GM23338 (cell line): ENCODE measurements around the gene SH3BP4. TPM values are rescaled to one million over a fixed set of nuclear protein-coding genes. Genes with fewer than 3 reads are reported as not detected.

Experiments
- ATAC-seq: fragments of 200-7000 bp; cut with Tn5 transposase; 3 replicates; pipeline ENCODE4 v1.9.1; 2020
- DNase-seq: peaks from one replicate; pipeline ENCODE4 v3.0.0-alpha.2; 2015; ENCODE audit warnings: low spot score
- H2AFZ ChIP-seq: fragments of 200-600 bp; sonication (generic); 2 replicates; pipeline ENCODE4 v1.8.0; 2016; ENCODE audit warnings: antibody characterized with exemption, mild to moderate bottlenecking, moderate library complexity
- H3F3A ChIP-seq: fragments of 200-600 bp; sonication (generic); replicated peaks from 2 replicates; pipeline ENCODE4 v1.8.0; 2017; ENCODE audit warnings: antibody characterized with exemption, mixed run types, low read depth
- H3K27ac ChIP-seq: fragments of 200-600 bp; sonication (generic); 2 replicates; pipeline ENCODE4 v1.6.1; 2016; ENCODE audit warnings: low read depth
- H3K27me3 ChIP-seq: fragments of 200-600 bp; sonication (generic); 2 replicates; pipeline ENCODE4 v1.8.0; 2016; ENCODE audit warnings: mild to moderate bottlenecking, mixed run types, moderate library complexity; ENCODE audit not compliant: insufficient read depth
- H3K36me3 ChIP-seq: fragments of 200-600 bp; sonication (generic); 2 replicates; pipeline ENCODE4 v1.8.0; 2016; ENCODE audit warnings: mild to moderate bottlenecking; ENCODE audit not compliant: insufficient read depth
- H3K4me1 ChIP-seq: fragments of 200-600 bp; sonication (generic); 2 replicates; pipeline ENCODE4 v1.8.0; 2016; ENCODE audit warnings: mild to moderate bottlenecking, moderate library complexity; ENCODE audit not compliant: insufficient read depth
- H3K4me2 ChIP-seq: fragments of 200-600 bp; sonication (generic); 2 replicates; pipeline ENCODE4 v1.7.1; 2017; ENCODE audit warnings: mixed run types
- H3K4me3 ChIP-seq: fragments of 200-600 bp; sonication (generic); 2 replicates; pipeline ENCODE4 v1.6.1; 2016; ENCODE audit warnings: mixed run types
- H3K79me2 ChIP-seq: fragments of 200-600 bp; sonication (generic); replicated peaks from 2 replicates; pipeline ENCODE4 v1.8.0; 2017; ENCODE audit warnings: mild to moderate bottlenecking; ENCODE audit not compliant: insufficient read depth
- H3K9me2 ChIP-seq: fragments of 200-600 bp; sonication (generic); 2 replicates; pipeline ENCODE4 v1.8.0; 2017; ENCODE audit not compliant: insufficient read depth
- H4K20me1 ChIP-seq: fragments of 200-600 bp; sonication (generic); replicated peaks from 2 replicates; pipeline ENCODE4 v1.8.0; 2017; ENCODE audit warnings: mild to moderate bottlenecking; ENCODE audit not compliant: insufficient read depth
- H3K27ac Mint-ChIP-seq: 2 replicates; pipeline ENCODE4 v1.8.0; 2020; ENCODE audit warnings: inconsistent platforms, mild to moderate bottlenecking, moderate library complexity, mixed read lengths
- H3K27me3 Mint-ChIP-seq: 3 replicates; pipeline ENCODE4 v1.8.0; 2022; ENCODE audit warnings: low read depth, mild to moderate bottlenecking, moderate library complexity, mixed read lengths, inconsistent platforms; ENCODE audit not compliant: insufficient read depth, poor library complexity
- H3K36me3 Mint-ChIP-seq: 3 replicates; pipeline ENCODE4 v1.8.0; 2021; ENCODE audit warnings: low read depth, mild to moderate bottlenecking, inconsistent platforms, moderate library complexity, mixed read lengths
- H3K4me1 Mint-ChIP-seq: 3 replicates; pipeline ENCODE4 v1.8.0; 2020; ENCODE audit warnings: mild to moderate bottlenecking, inconsistent platforms, mixed read lengths
- H3K4me3 Mint-ChIP-seq: 3 replicates; pipeline ENCODE4 v1.8.0; 2021; ENCODE audit warnings: moderate library complexity, mild to moderate bottlenecking, inconsistent platforms, mixed read lengths
- H3K9me3 Mint-ChIP-seq: 3 replicates; pipeline ENCODE4 v1.8.0; 2020; ENCODE audit warnings: moderate library complexity, mild to moderate bottlenecking, inconsistent platforms, mixed read lengths
- CREB1 ChIP-seq: fragments of 250-450 bp; sonication (Bioruptor Pico); IDR thresholded peaks from 2 replicates; pipeline ENCODE4 v1.5.0; 2020; ENCODE audit warnings: low read depth, mild to moderate bottlenecking, moderate library complexity
- EZH2 ChIP-seq: fragments of 200-600 bp; sonication (generic); IDR thresholded peaks from one replicate; pipeline ENCODE4 v1.8.0; 2017; ENCODE audit warnings: antibody characterized with exemption, mild to moderate bottlenecking, low read depth; ENCODE audit not compliant: unreplicated experiment
- EZH2phosphoT487 ChIP-seq: fragments of 200-600 bp; sonication (generic); IDR thresholded peaks from one replicate; pipeline ENCODE4 v1.8.1; 2018; ENCODE audit warnings: antibody characterized with exemption; ENCODE audit not compliant: unreplicated experiment
- JUNB ChIP-seq: IDR thresholded peaks from one replicate; pipeline ENCODE4 v1.6.1; 2016; ENCODE audit warnings: antibody characterized with exemption; ENCODE audit not compliant: unreplicated experiment
- NANOG ChIP-seq: IDR thresholded peaks from 2 replicates; pipeline ENCODE4 v1.6.1; 2016; ENCODE audit warnings: antibody characterized with exemption, borderline replicate concordance
- POLR2AphosphoS5 ChIP-seq: IDR thresholded peaks from 2 replicates; pipeline ENCODE4 v1.6.1; 2016; ENCODE audit warnings: antibody characterized with exemption, low read depth
- STAT1 ChIP-seq: IDR thresholded peaks from one replicate; pipeline ENCODE4 v1.6.1; 2016; ENCODE audit warnings: antibody characterized with exemption; ENCODE audit not compliant: unreplicated experiment
- ZNF114 ChIP-seq: fragments of 250-450 bp; sonication (Bioruptor Pico); IDR thresholded peaks from 2 replicates; pipeline ENCODE4 v1.5.0; 2020; ENCODE audit warnings: mild to moderate bottlenecking, moderate library complexity
- ZNF331 ChIP-seq: fragments of 250-450 bp; sonication (Bioruptor Pico); IDR thresholded peaks from 2 replicates; pipeline ENCODE4 v1.5.0; 2020; ENCODE audit warnings: low read depth, mild to moderate bottlenecking, moderate library complexity
- polyA plus RNA-seq: library from polyadenylated mRNA; unstranded; fragments of >200 nt; fragmentation: Nextera tagmentation; extraction: Ambion mirVana; gene quantifications from 2 replicates; pipeline ENCODE4 v1.2.1, GENCODE V29; 2016
- total RNA-seq: library from RNA; depleted of rRNA; stranded (reverse); fragments of >200 nt; shearing (Covaris generic); gene quantifications from 2 replicates; pipeline ENCODE4 v1.2.3, GENCODE V29; 2014
- TF ChIP-seq, protein P1 (sequence below), 2 experiments: fragments of 200-600 bp in 1 of 2; sonication (generic) in 1 of 2; conservative IDR thresholded peaks; 2 replicates each; pipeline versions ENCODE4 v1.5.1 to v1.6.1; 2016 to 2017; ENCODE audit warnings: antibody characterized with exemption in 2 of 2, low read depth in 2 of 2, mild to moderate bottlenecking in 2 of 2, moderate library complexity in 1 of 2
- TF ChIP-seq, protein P2 (sequence below): IDR thresholded peaks from one replicate; pipeline ENCODE4 v1.6.1; 2018; ENCODE audit warnings: antibody characterized with exemption; ENCODE audit not compliant: unreplicated experiment
- TF ChIP-seq, protein P3 (sequence below): fragments of 250-450 bp; sonication (Bioruptor Pico); IDR thresholded peaks from 2 replicates; pipeline ENCODE4 v1.5.0; 2020; ENCODE audit warnings: mild to moderate bottlenecking, moderate library complexity
- TF ChIP-seq, protein P4 (sequence below): IDR thresholded peaks from 2 replicates; pipeline ENCODE4 v1.6.1; 2016; ENCODE audit warnings: antibody characterized with exemption

The SH3BP4 gene
- total and polyA plus RNA-seq, 2 experiments from 2014 or later, result 15.6 to 50.9 TPM

DNA sequence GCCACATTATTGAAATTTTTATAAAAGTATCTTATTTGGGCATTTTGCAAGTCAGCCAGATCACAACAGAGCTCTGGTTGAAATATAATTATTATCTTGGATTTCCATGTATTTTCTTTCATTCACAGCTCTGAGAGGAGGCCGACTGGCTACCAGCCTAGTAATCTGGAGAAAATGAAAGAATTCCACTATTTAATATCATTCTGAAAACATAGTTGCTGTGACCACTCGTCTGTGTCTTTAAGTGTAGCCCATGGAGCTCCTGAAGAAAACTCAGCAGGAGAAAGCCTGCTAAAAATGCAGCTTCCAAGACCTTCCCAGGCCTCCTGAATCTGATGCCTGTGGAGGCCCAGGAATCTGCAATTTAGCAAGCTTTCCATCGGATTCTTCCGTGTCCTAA is 114.7 kb downstream of the SH3BP4 start:
- peak overlapping the region; percentile 95 for H2AFZ ChIP-seq
- Mint-ChIP-seq H3K27me3 (peaks cover 10% of the 10 kb centered on the region), H3K36me3 (no peaks in the 10 kb centered on the region), H3K4me1 (peaks cover 29% of the 10 kb centered on the region), H3K9me3 (no peaks in the 10 kb centered on the region; the same call in 2 of the 3 replicates), H3K27ac (peak overlapping the region; percentile 84; the same call in 1 of the 2 replicates), H3K4me3 (no peak overlapping the region)
- no peak for ATAC-seq
- H3F3A ChIP-seq, result no peaks in the 10 kb centered on the region
- H3K27ac ChIP-seq, result no peak overlapping the region
- H3K4me3 ChIP-seq, result no peak overlapping the region
- no peak for DNase-seq
- H3K36me3 ChIP-seq, result no peaks in the 10 kb centered on the region
- H3K9me2 ChIP-seq, result no peaks in the 10 kb centered on the region
- no peaks in the 10 kb centered on the region for H4K20me1 ChIP-seq
- TF ChIP-seq, protein P1, sequence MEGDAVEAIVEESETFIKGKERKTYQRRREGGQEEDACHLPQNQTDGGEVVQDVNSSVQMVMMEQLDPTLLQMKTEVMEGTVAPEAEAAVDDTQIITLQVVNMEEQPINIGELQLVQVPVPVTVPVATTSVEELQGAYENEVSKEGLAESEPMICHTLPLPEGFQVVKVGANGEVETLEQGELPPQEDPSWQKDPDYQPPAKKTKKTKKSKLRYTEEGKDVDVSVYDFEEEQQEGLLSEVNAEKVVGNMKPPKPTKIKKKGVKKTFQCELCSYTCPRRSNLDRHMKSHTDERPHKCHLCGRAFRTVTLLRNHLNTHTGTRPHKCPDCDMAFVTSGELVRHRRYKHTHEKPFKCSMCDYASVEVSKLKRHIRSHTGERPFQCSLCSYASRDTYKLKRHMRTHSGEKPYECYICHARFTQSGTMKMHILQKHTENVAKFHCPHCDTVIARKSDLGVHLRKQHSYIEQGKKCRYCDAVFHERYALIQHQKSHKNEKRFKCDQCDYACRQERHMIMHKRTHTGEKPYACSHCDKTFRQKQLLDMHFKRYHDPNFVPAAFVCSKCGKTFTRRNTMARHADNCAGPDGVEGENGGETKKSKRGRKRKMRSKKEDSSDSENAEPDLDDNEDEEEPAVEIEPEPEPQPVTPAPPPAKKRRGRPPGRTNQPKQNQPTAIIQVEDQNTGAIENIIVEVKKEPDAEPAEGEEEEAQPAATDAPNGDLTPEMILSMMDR (conservative IDR thresholded peaks at IDR 0.05; ENCODE audit: low read depth in 2 of 2), result no peak
- TF ChIP-seq ZNF114 (CRISPR knock-in tag) (no peak), EZH2phosphoT487 (no peak), POLR2AphosphoS5 (no peak), EZH2 (no peak), JUNB (no peak), ZNF331 (CRISPR knock-in tag) (no peak), STAT1 (no peak), NANOG (no peak), CREB1 (CRISPR knock-in tag) (no peak)
- TF ChIP-seq, protein P2, sequence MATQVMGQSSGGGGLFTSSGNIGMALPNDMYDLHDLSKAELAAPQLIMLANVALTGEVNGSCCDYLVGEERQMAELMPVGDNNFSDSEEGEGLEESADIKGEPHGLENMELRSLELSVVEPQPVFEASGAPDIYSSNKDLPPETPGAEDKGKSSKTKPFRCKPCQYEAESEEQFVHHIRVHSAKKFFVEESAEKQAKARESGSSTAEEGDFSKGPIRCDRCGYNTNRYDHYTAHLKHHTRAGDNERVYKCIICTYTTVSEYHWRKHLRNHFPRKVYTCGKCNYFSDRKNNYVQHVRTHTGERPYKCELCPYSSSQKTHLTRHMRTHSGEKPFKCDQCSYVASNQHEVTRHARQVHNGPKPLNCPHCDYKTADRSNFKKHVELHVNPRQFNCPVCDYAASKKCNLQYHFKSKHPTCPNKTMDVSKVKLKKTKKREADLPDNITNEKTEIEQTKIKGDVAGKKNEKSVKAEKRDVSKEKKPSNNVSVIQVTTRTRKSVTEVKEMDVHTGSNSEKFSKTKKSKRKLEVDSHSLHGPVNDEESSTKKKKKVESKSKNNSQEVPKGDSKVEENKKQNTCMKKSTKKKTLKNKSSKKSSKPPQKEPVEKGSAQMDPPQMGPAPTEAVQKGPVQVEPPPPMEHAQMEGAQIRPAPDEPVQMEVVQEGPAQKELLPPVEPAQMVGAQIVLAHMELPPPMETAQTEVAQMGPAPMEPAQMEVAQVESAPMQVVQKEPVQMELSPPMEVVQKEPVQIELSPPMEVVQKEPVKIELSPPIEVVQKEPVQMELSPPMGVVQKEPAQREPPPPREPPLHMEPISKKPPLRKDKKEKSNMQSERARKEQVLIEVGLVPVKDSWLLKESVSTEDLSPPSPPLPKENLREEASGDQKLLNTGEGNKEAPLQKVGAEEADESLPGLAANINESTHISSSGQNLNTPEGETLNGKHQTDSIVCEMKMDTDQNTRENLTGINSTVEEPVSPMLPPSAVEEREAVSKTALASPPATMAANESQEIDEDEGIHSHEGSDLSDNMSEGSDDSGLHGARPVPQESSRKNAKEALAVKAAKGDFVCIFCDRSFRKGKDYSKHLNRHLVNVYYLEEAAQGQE, result no peak
- TF ChIP-seq, protein P3, sequence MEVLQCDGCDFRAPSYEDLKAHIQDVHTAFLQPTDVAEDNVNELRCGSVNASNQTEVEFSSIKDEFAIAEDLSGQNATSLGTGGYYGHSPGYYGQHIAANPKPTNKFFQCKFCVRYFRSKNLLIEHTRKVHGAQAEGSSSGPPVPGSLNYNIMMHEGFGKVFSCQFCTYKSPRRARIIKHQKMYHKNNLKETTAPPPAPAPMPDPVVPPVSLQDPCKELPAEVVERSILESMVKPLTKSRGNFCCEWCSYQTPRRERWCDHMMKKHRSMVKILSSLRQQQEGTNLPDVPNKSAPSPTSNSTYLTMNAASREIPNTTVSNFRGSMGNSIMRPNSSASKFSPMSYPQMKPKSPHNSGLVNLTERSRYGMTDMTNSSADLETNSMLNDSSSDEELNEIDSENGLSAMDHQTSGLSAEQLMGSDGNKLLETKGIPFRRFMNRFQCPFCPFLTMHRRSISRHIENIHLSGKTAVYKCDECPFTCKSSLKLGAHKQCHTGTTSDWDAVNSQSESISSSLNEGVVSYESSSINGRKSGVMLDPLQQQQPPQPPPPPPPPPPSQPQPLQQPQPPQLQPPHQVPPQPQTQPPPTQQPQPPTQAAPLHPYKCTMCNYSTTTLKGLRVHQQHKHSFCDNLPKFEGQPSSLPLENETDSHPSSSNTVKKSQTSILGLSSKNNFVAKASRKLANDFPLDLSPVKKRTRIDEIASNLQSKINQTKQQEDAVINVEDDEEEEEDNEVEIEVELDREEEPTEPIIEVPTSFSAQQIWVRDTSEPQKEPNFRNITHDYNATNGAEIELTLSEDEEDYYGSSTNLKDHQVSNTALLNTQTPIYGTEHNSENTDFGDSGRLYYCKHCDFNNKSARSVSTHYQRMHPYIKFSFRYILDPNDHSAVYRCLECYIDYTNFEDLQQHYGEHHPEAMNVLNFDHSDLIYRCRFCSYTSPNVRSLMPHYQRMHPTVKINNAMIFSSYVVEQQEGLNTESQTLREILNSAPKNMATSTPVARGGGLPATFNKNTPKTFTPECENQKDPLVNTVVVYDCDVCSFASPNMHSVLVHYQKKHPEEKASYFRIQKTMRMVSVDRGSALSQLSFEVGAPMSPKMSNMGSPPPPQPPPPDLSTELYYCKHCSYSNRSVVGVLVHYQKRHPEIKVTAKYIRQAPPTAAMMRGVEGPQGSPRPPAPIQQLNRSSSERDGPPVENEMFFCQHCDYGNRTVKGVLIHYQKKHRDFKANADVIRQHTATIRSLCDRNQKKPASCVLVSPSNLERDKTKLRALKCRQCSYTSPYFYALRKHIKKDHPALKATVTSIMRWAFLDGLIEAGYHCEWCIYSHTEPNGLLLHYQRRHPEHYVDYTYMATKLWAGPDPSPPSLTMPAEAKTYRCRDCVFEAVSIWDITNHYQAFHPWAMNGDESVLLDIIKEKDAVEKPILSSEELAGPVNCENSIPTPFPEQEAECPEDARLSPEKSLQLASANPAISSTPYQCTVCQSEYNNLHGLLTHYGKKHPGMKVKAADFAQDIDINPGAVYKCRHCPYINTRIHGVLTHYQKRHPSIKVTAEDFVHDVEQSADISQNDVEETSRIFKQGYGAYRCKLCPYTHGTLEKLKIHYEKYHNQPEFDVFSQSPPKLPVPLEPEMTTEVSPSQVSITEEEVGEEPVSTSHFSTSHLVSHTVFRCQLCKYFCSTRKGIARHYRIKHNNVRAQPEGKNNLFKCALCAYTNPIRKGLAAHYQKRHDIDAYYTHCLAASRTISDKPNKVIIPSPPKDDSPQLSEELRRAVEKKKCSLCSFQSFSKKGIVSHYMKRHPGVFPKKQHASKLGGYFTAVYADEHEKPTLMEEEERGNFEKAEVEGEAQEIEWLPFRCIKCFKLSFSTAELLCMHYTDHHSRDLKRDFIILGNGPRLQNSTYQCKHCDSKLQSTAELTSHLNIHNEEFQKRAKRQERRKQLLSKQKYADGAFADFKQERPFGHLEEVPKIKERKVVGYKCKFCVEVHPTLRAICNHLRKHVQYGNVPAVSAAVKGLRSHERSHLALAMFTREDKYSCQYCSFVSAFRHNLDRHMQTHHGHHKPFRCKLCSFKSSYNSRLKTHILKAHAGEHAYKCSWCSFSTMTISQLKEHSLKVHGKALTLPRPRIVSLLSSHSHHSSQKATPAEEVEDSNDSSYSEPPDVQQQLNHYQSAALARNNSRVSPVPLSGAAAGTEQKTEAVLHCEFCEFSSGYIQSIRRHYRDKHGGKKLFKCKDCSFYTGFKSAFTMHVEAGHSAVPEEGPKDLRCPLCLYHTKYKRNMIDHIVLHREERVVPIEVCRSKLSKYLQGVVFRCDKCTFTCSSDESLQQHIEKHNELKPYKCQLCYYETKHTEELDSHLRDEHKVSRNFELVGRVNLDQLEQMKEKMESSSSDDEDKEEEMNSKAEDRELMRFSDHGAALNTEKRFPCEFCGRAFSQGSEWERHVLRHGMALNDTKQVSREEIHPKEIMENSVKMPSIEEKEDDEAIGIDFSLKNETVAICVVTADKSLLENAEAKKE, result no peak
- TF ChIP-seq, protein P4, sequence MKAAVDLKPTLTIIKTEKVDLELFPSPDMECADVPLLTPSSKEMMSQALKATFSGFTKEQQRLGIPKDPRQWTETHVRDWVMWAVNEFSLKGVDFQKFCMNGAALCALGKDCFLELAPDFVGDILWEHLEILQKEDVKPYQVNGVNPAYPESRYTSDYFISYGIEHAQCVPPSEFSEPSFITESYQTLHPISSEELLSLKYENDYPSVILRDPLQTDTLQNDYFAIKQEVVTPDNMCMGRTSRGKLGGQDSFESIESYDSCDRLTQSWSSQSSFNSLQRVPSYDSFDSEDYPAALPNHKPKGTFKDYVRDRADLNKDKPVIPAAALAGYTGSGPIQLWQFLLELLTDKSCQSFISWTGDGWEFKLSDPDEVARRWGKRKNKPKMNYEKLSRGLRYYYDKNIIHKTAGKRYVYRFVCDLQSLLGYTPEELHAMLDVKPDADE, result no peak
- peaks cover 21% of the 10 kb centered on the region; the same call in 1 of the 2 replicates for H3K4me1 ChIP-seq
- no peak overlapping the region for H3K4me2 ChIP-seq
- no peaks in the 10 kb centered on the region for H3K79me2 ChIP-seq
- no peaks in the 10 kb centered on the region for H3K27me3 ChIP-seq
